ENCODE measurements around the gene TJP1.
"Not testable (repeated sequence)": the region's sequence is repeated elsewhere in the genome, so short reads cannot be mapped to it uniquely, and the experiment has no call there.

Gene TJP1

GRCh38 chr15:29731865-29732264 lies 90.4 kb downstream of the TJP1 start:
- no peak for TF ChIP-seq CTCF (IDR thresholded peaks at IDR 0.05; ENCODE audit: control insufficient read depth, insufficient read depth, low read depth, low read length, missing control alignments)

GRCh38 chr15:29730471-29730870 lies 91.8 kb downstream of the TJP1 start:
- not testable (repeated sequence) for DNase-seq (ENCODE audit: low read depth); H3K4me3 ChIP-seq (ENCODE audit: control insufficient read depth, low read depth, low read length)

More at GRCh38 chr15:29731865-29732264, 90.4 kb downstream of the TJP1 start:
- no peak overlapping the region for H3K4me3 ChIP-seq (ENCODE audit: control insufficient read depth, low read depth, low read length)
- DNase-seq (ENCODE audit: low read depth): no peak

GRCh38 chr15:29728418-29728817 lies 93.8 kb downstream of the TJP1 start:
- no peak for TF ChIP-seq CTCF (IDR thresholded peaks at IDR 0.05; ENCODE audit: control insufficient read depth, insufficient read depth, low read depth, low read length, missing control alignments)
- H3K4me3 ChIP-seq (ENCODE audit: control insufficient read depth, low read depth, low read length): no peak overlapping the region
- DNase-seq (ENCODE audit: low read depth): no peak

- no peak overlapping the region for H3K4me3 ChIP-seq (ENCODE audit: control insufficient read depth, low read depth, low read length)
- no peak for TF ChIP-seq CTCF (IDR thresholded peaks at IDR 0.05; ENCODE audit: control insufficient read depth, insufficient read depth, low read depth, low read length, missing control alignments)
- DNase-seq (ENCODE audit: low read depth): no peak
Measured at GRCh38 chr15:29727871-29728270, 94.4 kb downstream of the TJP1 start.

GRCh38 chr15:29726553-29726952 lies 95.7 kb downstream of the TJP1 start:
- DNase-seq (ENCODE audit: low read depth): no peak
- no peak for TF ChIP-seq CTCF (IDR thresholded peaks at IDR 0.05; ENCODE audit: control insufficient read depth, insufficient read depth, low read depth, low read length, missing control alignments)
- H3K4me3 ChIP-seq (ENCODE audit: control insufficient read depth, low read depth, low read length): no peak overlapping the region

- TF ChIP-seq CTCF (IDR thresholded peaks at IDR 0.05; ENCODE audit: control insufficient read depth, insufficient read depth, low read depth, low read length, missing control alignments): no peak
- no peak overlapping the region for H3K4me3 ChIP-seq (ENCODE audit: control insufficient read depth, low read depth, low read length)
- DNase-seq (ENCODE audit: low read depth): no peak
Measured at GRCh38 chr15:29724026-29724425, 98.2 kb downstream of the TJP1 start.

GRCh38 chr15:29713784-29714183 lies 108.5 kb downstream of the TJP1 start:
- TF ChIP-seq CTCF (IDR thresholded peaks at IDR 0.05; ENCODE audit: control insufficient read depth, insufficient read depth, low read depth, low read length, missing control alignments): no peak
- no peak for DNase-seq (ENCODE audit: low read depth)
- no peak overlapping the region for H3K4me3 ChIP-seq (ENCODE audit: control insufficient read depth, low read depth, low read length)

All from AG09309 (cell line).